ENCODE data around the gene U2SURP. TPM values are rescaled to one million over a fixed set of nuclear protein-coding genes. Genes with fewer than 3 reads are reported as not detected.

U2SURP gene
- total RNA-seq, 1 experiment from 2014 or later = 132 TPM

GRCh38 chr3:143064777-143065176, 63.4 kb downstream of the U2SURP start (continued):
- TF ChIP-seq CTCF (IDR thresholded peaks at IDR 0.05 in 2 of 3, conservative IDR thresholded peaks at IDR 0.05 in 1 of 3; ENCODE audit: borderline replicate concordance in 1 of 3, insufficient read depth in 1 of 3, low read depth in 2 of 3, low read length in 2 of 3) = no peak
- TF ChIP-seq ZNF274 (IDR thresholded peaks at IDR 0.05; ENCODE audit: low read depth, low read length) = no peak
- no peak for TF ChIP-seq POLR2AphosphoS5 (IDR thresholded peaks at IDR 0.05; ENCODE audit: low read depth, low read length)
- TF ChIP-seq ATF3 (IDR thresholded peaks at IDR 0.05) = no peak
- no peak for TF ChIP-seq SIN3A (IDR thresholded peaks at IDR 0.05; ENCODE audit: low read depth)
- TF ChIP-seq SRF (IDR thresholded peaks at IDR 0.05; ENCODE audit: low read depth) = no peak
- no peak for TF ChIP-seq YY1 (IDR thresholded peaks at IDR 0.05; ENCODE audit: extremely low read depth, insufficient replicate concordance, low read depth, low read length)
- TF ChIP-seq CEBPB (IDR thresholded peaks at IDR 0.05; ENCODE audit: low read depth) = no peak
- no peak for TF ChIP-seq CBX3 (IDR thresholded peaks at IDR 0.05; ENCODE audit: low read depth)
- TF ChIP-seq FOSL1 (IDR thresholded peaks at IDR 0.05; ENCODE audit: low read depth) = no peak

DNA sequence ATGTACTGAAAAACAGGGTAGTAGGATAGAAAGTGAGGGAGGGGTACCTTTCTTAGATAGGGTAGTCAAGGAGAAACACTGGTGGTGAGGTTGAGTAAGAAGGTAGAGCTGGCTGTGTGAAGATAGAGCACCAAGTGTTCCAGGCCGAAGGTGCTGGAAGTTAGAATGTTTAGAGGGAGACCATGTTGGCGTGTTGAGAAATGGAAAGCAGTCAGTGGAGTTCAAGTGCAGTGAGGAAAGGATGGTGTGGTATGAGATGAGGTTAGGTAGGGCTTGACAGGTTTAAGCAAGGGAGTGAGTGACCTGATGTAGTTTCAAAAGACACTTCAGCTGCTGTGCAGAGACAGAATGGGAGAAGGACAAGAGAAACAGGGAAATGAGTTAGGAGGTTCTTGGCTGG, 64.0 kb downstream of the U2SURP start:
- ChIA-PET POLR2A (no interaction called here), CTCF (no interaction called here), RAD21 (ENCODE audit: low non-redundant PET in 1 of 2, low total read pairs in 2 of 2, uncharacterized antibody in 2 of 2, unreplicated experiment in 2 of 2) (no interaction called here)
- ATAC-seq = peak; percentile 22; the same call in 1 of the 2 replicates
- DNase-seq (ENCODE audit: low read depth, low spot score) = no peak
- no peak overlapping the region for H3K4me2 ChIP-seq (ENCODE audit: low read length)
- no peak overlapping the region for H3K9ac ChIP-seq (ENCODE audit: low read length)
- TF ChIP-seq POLR2AphosphoS5 (IDR thresholded peaks at IDR 0.05; ENCODE audit: low read depth, low read length) (0 out of 2 replicates have a peak, but pooled peaks have one; percentile 18), SIN3A (IDR thresholded peaks at IDR 0.05; ENCODE audit: low read depth) (no peak)
- no peaks in the 10 kb centered on the region for H4K20me1 ChIP-seq (ENCODE audit: insufficient read depth)
- H3K9me2 ChIP-seq (ENCODE audit: insufficient read depth) = no peaks in the 10 kb centered on the region
- no peaks in the 10 kb centered on the region for H3K79me2 ChIP-seq (ENCODE audit: insufficient read depth, low read length)
- no peak overlapping the region for H2AFZ ChIP-seq (ENCODE audit: low read depth, low read length, poor library complexity, severe bottlenecking)
- H3K4me3 ChIP-seq (replicated peaks in 1 of 2; ENCODE audit: low read depth in 1 of 2, low read length in 2 of 2) = no peak overlapping the region
- BruUV-seq (replicated peaks) = no TSS peak
- intact Hi-C loops (cut with micrococcal nuclease) = loop anchor here (10.0 kb wide), 1 partner anchor 579 kb away; no protein-coding TSS in a partner anchor
- no peaks in the 10 kb centered on the region for H3K4me1 ChIP-seq (ENCODE audit: control insufficient read depth in 1 of 2, insufficient read depth in 2 of 2, low read length in 2 of 2)
- no peak overlapping the region for H3K27ac ChIP-seq (ENCODE audit: low read depth, low read length)
- H3K36me3 ChIP-seq (ENCODE audit: control insufficient read depth in 1 of 2, insufficient read depth in 2 of 2, low read length in 2 of 2) = no peaks in the 10 kb centered on the region
- H3K27me3 ChIP-seq (ENCODE audit: insufficient read depth, low read length) = no peaks in the 10 kb centered on the region
- no peaks in the 10 kb centered on the region for H3K9me3 ChIP-seq (ENCODE audit: control insufficient read depth in 1 of 2, insufficient read depth in 1 of 2, low read depth in 1 of 2, low read length in 2 of 2)

All from HCT116 (cell line).